LoVo (cell line): Measurements from ENCODE around the gene TMEM143.
A peak's percentile ranks its signal among the peaks of the same experiment; 100 is the strongest.
"Not testable (repeated sequence)": the region's sequence is repeated elsewhere in the genome, so short reads cannot be mapped to it uniquely, and the experiment has no call there.

Source experiments
- DNase-seq: peaks from one replicate; pipeline ENCODE4 v3.0.0-alpha.2; 2016; ENCODE audit warnings: low spot score

TMEM143 gene

DNA sequence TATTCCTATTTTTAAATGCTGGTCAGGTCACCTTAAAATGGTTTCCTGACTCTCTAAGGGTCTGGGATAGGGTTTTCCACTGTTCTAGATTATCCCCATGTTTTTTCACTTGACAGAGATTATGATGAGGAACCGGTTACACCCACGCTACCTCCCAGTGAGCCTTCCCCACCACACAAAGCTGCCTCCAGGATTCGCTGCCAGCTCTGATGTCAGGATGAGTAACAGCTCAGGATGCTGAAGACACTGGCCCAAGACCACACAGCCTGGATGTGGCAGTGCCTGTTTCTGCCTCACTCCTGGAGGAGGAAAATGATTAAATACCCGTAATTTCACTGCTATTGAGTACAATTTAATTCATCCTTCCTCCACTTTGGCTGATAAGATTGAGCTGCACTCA lies 70.9 kb downstream of the TMEM143 start:
- DNase-seq = no peak

DNA sequence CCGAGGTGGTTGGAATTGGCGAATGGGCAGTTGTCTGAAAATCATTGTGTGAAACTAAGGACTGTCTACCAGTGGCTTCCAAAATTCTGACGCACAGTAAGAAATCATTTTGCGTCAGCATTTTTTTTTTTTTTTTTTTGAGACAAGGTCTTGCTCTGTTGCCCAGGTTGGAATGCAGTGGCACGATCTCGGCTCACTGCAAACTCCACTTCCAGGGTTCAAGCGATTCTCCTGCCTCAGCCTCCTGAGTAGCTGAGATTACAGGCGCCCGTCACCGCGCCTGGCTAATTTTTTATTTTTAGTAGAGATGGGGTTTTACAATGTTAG lies 72.3 kb downstream of the TMEM143 start:
- DNase-seq = not testable (repeated sequence)

- DNase-seq = peak; percentile 76
These were observed 72.8 kb downstream of the TMEM143 start for GRCh38 chr19:48290771-48291488.

DNA sequence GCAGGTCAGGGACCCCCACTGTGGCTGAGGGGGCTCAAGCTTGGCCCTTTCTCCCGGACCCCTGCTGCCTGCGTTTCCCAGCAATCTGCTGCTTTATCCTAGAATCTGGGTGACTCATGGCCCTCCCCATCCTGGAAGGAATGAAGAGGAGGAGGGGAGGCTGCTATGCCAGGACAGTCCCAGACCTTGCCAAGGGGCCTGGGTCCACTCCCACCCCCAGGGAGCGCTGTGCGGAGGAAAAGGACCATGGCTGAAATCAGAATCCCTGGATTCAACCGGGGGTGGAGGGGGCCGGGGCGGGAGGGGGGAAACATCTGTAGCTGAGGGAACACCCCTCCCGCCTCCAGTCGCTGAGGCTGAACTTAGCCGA lies 73.4 kb downstream of the TMEM143 start:
- no peak for DNase-seq

DNA sequence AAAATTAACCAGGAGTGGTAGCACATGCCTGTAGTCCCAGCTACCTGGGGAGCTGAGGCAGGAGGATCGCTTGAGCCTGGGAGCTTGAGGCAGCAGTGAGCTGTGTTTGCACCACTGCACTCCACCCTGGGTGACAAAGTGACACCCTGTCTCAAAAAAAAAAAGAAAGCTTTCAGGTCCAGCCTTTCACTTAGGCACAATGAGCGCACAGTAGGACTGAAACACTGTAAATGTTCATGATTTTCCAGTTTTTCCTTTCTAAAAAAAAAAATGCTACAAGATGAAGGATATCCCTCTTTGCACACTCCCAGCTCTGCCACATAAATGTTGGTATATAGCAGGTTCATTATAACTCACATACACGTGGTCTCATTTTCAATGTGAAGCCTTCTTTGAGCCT lies 76.0 kb downstream of the TMEM143 start:
- no peak for DNase-seq

DNA sequence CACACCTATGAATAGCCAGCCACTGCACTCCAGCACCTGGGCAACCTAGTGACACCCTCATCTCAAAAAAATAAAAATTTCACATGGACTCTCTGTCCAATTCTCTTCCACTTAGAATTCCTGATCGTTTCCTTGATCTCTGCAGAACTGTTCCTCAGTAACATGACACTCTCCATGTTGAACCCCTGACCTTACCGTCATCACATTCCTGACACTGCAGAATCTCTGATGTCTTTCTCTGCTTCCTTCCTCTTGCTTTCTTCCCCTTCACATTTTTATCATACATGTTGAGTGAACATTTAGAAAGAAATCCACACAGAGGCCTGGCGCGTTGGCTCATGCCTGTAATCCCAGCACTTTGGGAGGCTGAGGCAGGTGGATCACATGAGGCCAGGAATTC lies 78.8 kb downstream of the TMEM143 start:
- no peak for DNase-seq

DNA sequence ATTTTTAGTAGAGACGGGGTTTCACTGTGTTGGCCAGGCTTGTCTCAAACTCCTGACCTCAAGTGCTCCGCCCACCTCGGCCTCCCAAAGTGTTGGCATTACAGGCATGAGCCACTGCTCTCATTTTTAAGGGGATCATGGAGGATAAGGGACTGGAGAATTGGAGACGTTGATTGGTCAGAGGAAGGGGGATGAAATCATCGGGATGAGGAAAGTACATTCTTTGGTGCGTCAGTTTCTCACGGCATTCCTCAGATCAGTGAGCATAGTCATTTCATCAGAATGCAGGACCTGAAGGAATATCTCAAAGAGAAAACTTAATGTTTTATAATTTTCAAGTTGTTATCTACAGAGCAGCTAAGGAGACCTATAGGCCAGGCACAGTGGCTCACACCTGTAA lies 79.8 kb downstream of the TMEM143 start:
- DNase-seq = no peak
